ENCODE data around the gene HELB.
A peak's percentile ranks its signal among the peaks of the same experiment; 100 is the strongest.

Gene HELB

DNA sequence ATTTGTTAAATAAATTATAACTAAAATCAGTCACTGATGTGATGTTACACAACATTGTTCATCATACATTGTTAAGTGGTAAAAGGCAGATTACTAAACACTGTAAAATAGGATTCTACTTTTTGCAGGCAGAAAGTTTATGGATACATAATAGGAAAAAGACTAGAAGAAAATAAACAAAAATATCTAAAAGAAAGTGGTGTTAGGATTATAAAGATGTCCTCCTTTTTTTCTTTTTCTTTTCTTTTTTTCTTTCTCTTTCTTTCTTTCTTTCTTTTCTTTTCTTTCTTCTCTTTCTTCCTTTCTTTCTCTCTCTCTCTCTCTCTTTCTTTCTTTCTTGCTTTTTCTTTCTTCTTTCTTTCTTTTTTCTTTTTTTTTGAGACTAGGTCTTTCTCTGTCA, 39.6 kb upstream of the HELB start:
- Histone ChIP-seq H3K4me1 (no peaks in the 10 kb centered on the region), H3K27me3 (ENCODE audit: control insufficient read depth, insufficient read depth, low read length) (no peaks in the 10 kb centered on the region), H3K9ac (no peak overlapping the region), H3K4me3 (ENCODE audit: low read depth, low read length) (no peak overlapping the region), H2AFZ (no peak overlapping the region), H3K9me3 (ENCODE audit: control insufficient read depth, low read length) (no peaks in the 10 kb centered on the region), H3K79me2 (no peaks in the 10 kb centered on the region), H3K36me3 (ENCODE audit: control insufficient read depth, insufficient read depth, low read length) (no peaks in the 10 kb centered on the region), H3K27ac (no peak overlapping the region), H3K4me2 (ENCODE audit: low read length) (no peak overlapping the region)
- TF ChIP-seq, protein P1, sequence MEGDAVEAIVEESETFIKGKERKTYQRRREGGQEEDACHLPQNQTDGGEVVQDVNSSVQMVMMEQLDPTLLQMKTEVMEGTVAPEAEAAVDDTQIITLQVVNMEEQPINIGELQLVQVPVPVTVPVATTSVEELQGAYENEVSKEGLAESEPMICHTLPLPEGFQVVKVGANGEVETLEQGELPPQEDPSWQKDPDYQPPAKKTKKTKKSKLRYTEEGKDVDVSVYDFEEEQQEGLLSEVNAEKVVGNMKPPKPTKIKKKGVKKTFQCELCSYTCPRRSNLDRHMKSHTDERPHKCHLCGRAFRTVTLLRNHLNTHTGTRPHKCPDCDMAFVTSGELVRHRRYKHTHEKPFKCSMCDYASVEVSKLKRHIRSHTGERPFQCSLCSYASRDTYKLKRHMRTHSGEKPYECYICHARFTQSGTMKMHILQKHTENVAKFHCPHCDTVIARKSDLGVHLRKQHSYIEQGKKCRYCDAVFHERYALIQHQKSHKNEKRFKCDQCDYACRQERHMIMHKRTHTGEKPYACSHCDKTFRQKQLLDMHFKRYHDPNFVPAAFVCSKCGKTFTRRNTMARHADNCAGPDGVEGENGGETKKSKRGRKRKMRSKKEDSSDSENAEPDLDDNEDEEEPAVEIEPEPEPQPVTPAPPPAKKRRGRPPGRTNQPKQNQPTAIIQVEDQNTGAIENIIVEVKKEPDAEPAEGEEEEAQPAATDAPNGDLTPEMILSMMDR (IDR thresholded peaks at IDR 0.05), result no peak

DNA sequence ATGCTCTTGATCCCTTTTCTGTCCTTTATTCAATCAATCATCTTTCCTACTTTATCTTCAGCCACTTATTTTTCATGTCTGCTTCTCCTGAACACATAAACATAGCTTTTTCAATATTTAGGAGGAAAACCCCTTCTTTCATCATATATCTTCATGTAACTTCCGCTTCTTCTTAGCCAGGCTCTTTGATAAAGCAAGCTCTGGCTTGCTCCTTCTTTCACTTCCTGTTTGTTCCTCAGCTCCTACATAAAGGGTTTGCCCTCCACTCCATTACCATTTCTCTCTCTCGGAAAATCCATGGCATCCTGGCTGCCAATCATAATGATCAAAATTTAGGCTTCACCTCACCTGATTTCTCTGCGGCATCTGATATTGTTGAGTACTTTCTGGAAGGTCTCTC, 33.7 kb upstream of the HELB start:
- no peak overlapping the region for H3K4me2 ChIP-seq (ENCODE audit: low read length)
- H3K27ac ChIP-seq, result no peak overlapping the region
- H3K27me3 ChIP-seq (ENCODE audit: control insufficient read depth, insufficient read depth, low read length), result no peaks in the 10 kb centered on the region
- no peaks in the 10 kb centered on the region for H3K4me1 ChIP-seq
- H3K4me3 ChIP-seq (ENCODE audit: low read depth, low read length), result no peak overlapping the region
- no peaks in the 10 kb centered on the region for H3K79me2 ChIP-seq
- H3K36me3 ChIP-seq (ENCODE audit: control insufficient read depth, insufficient read depth, low read length), result no peaks in the 10 kb centered on the region
- no peaks in the 10 kb centered on the region for H3K9me3 ChIP-seq (ENCODE audit: control insufficient read depth, low read length)
- TF ChIP-seq, protein P1 (IDR thresholded peaks at IDR 0.05), result no peak
- no peak overlapping the region for H3K9ac ChIP-seq
- H2AFZ ChIP-seq, result no peak overlapping the region

DNA sequence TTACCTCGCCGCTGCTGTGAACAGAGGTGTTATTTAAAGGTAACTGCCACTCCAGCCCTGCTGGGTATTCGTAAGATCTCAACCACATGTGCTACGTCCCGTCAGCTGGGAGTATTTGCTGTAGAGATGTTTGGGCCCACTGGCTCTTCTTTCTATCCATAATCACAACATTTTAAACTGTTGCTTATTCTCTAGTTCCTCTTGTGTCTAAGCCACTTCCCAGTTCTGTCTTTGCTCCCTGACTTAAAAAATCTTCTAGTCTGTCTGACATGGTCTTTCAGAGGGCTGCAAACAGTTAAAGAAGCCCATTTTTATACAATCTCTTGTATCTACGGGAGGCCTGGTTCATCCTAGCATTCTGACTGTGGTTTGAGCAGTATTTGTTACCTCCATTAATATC, 33.2 kb upstream of the HELB start:
- no peaks in the 10 kb centered on the region for H3K27me3 ChIP-seq (ENCODE audit: control insufficient read depth, insufficient read depth, low read length)
- no peaks in the 10 kb centered on the region for H3K4me1 ChIP-seq
- H3K36me3 ChIP-seq (ENCODE audit: control insufficient read depth, insufficient read depth, low read length), result no peaks in the 10 kb centered on the region
- no peak overlapping the region for H2AFZ ChIP-seq
- TF ChIP-seq, protein P1 (IDR thresholded peaks at IDR 0.05), result no peak
- H3K9me3 ChIP-seq (ENCODE audit: control insufficient read depth, low read length), result no peaks in the 10 kb centered on the region
- no peak overlapping the region for H3K4me3 ChIP-seq (ENCODE audit: low read depth, low read length)
- H3K4me2 ChIP-seq (ENCODE audit: low read length), result no peak overlapping the region
- no peak overlapping the region for H3K27ac ChIP-seq
- no peaks in the 10 kb centered on the region for H3K79me2 ChIP-seq
- no peak overlapping the region for H3K9ac ChIP-seq

DNA sequence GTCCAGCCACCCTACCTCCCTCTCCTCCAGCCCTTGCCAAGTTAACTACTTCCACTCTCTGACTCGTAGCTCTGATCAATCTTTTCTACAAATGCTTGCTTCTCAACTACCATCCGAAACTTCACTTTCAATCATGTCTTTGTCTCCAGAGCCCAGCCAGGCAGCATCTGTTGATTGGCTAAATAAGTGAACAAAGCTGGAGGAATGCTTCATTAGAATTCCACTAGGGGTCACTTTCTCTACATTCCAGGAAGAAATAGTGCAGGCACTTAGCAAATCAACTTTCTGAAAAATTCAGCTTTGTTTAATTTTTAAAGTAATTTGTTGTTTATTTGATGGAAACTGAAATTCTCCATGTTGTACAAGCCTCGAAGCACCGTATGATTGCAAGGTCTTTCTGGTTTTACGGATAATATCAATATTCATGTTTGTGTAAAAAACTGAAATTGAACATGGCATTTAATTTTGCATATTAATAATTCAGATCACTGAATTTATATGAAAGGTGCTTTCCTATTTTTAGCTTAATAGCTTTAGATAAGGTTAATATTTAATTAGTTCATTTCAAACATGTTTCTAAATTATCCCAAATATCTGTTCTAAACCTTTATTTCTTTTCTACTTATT, 32.4 kb upstream of the HELB start:
- Histone ChIP-seq H3K9ac (no peak overlapping the region), H3K4me2 (ENCODE audit: low read length) (no peak overlapping the region), H3K27me3 (ENCODE audit: control insufficient read depth, insufficient read depth, low read length) (no peaks in the 10 kb centered on the region), H3K4me1 (no peaks in the 10 kb centered on the region), H3K27ac (no peak overlapping the region), H2AFZ (peak overlapping the region; percentile 5), H3K9me3 (ENCODE audit: control insufficient read depth, low read length) (no peaks in the 10 kb centered on the region), H3K4me3 (ENCODE audit: low read depth, low read length) (no peak overlapping the region), H3K36me3 (ENCODE audit: control insufficient read depth, insufficient read depth, low read length) (no peaks in the 10 kb centered on the region), H3K79me2 (no peaks in the 10 kb centered on the region)
- TF ChIP-seq, protein P1 (IDR thresholded peaks at IDR 0.05), result peak; percentile 55

DNA sequence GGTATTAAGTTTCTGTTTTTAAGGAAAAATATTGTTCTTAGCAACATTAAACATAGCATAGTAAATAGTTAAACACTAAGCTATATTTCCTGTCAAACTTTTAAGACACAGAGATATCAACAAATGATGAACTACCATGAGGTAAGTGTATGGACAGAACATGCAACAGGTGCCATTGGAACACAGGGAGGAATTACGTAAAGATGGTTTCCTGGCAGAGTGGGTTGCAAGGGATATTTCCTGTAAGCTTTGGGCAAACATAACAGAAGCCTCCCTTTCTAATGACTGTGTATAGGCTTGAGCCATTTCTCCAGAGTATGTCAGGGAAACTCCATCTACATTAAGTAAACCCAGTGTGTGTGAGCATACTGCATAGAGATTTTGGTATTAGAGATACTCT, 31.7 kb upstream of the HELB start:
- Histone ChIP-seq H3K9ac (no peak overlapping the region), H3K27ac (no peak overlapping the region), H3K4me3 (ENCODE audit: low read depth, low read length) (no peak overlapping the region), H3K27me3 (ENCODE audit: control insufficient read depth, insufficient read depth, low read length) (no peaks in the 10 kb centered on the region), H2AFZ (no peak overlapping the region), H3K4me2 (ENCODE audit: low read length) (no peak overlapping the region), H3K36me3 (ENCODE audit: control insufficient read depth, insufficient read depth, low read length) (no peaks in the 10 kb centered on the region), H3K4me1 (no peaks in the 10 kb centered on the region), H3K9me3 (ENCODE audit: control insufficient read depth, low read length) (no peaks in the 10 kb centered on the region), H3K79me2 (no peaks in the 10 kb centered on the region)
- TF ChIP-seq, protein P1 (IDR thresholded peaks at IDR 0.05), result no peak

Measured in parathyroid adenoma (tissue), 2 donors.